Jurkat, Clone E6-1 (cell line): ENCODE data around the gene HECTD1. TPM values are rescaled to one million over a fixed set of nuclear protein-coding genes. Genes with fewer than 3 reads are reported as not detected.
"Not testable (repeated sequence)": the region's sequence is repeated elsewhere in the genome, so short reads cannot be mapped to it uniquely, and the experiment has no call there.

ENCODE experiments used
- DNase-seq: peaks from one replicate; pipeline ENCODE4 v3.0.0-alpha.2; 2011; ENCODE audit warnings: low read depth, low spot score
- H3K4me3 ChIP-seq: 2 replicates; pipeline ENCODE4 v1.5.1; 2011; ENCODE audit warnings: mild to moderate bottlenecking, low read length, control low read depth, moderate library complexity
- polyA plus RNA-seq: library from polyadenylated mRNA; unstranded; fragments of >200 nt; gene quantifications from one replicate; pipeline ENCODE4 v1.2.1, GENCODE V29; 2012; ENCODE audit warnings: missing spikeins; ENCODE audit not compliant: insufficient read length, insufficient read depth

Gene HECTD1
- polyA plus RNA-seq, result 56.5 TPM

DNA sequence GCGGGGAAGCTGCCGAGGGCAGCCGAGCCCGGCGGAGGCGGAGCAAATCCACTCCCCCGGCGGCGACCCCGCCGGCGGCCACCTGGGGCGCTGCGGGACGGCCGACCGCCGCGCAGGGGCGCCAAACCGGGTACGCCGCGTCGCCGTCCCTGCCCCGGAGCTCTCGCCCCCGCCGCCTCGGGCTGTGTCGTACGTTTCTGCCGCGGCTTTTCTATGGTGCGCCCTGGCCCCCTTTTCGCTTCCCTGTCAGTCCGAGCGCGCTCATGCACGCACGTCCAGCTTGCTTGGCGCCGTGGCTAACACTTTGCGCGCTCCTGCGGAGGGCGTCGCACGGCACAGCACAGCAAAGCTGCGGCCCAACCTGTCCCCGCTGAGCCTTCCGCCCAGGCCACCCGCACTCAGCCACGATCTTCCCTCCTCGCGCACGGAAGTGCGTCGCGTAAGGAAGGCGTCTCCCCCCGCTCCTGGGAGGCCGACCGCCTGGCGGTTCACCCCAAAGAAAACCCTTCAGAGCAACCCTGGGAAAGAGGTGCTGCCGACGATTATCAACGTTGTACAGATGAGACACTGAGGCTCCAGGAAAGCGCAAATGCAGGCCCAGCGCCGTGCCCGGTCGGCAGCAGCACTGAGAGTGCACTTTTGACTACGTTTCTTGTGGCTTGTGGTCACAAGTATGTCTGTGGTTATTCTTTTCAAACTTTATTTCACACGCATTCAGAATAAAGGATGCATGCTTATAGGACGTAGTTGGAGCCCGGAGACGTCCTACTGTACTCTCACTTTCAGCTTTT, at the start of gene HECTD1:
TSS of gene HECTD1 (minus strand) at position 39 of the 791 bp plus-strand sequence. CDS start 1,857 bp downstream, outside the sequence.
- DNase-seq, result peak; percentile 96
- H3K4me3 ChIP-seq, result peak within 1 kb of the TSS; percentile 76

DNA sequence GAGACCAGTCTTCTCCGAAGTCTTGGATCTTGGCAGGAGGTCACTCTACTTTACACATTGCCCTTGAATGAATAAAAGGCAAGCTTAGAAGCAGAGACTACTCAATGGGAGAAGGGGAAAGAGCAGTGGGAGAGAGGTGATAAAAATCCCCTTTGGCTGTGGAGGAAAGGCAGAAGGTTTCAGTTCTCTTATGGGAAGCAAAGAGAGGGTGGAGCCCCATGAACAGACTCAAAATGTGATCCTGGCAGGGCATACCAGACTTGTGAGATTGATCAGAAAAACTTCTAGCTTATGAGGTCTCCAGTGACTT, 49.6 kb upstream of the HECTD1 start:
- no peak overlapping the region for H3K4me3 ChIP-seq
- DNase-seq, result no peak

DNA sequence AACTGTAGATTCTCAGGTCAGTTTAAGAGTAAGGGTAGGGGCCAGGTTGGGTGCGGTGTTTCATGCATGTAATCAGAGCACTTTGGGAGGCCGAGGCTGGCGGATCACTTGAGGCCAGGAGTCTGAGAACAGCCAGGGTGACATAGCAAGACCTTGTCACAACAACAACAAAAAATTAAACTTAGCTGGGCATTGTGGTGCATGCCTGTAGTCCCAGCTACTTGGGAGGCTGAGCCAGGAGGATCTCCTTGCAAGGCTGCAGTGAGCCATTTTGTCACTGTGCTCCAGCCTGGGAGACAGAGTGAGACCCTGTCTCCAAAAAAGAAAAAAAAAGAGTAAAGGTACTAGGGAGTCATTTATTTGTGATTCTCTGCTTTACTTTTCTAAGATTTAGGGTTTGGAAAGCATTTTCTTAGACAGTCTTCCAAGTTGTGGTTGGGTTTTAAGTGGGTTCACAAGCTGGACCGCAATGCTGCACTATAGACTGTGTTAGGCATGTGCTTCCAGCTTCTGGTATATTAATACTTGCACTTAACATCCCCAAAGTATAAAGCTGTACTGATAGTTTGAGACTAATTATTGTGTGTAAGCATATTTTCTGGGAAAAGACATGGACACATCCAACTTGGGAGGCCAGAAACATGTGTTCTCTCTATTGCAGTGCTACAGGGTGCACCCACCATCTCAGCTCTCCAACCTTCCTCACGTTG, 49.1 kb upstream of the HECTD1 start:
- DNase-seq, result no peak
- no peak overlapping the region for H3K4me3 ChIP-seq

DNA sequence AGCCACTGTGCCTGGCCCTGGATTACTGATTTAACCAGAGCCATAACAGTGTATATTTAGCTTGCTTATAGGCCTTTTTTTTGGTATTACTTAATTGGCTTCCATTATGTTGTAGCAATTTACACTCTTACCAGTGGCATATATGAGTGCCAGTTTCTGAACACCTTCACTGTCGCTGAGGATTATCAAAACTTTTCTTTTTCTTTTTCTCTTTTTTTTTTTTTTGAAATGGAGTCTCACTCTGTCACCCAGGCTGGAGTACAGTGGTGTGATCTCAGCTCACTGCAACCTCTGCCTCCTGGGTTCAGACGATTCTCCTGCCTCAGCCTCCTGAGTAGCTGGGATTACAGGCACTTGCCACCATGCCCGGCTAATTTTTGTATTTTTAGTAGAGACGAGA, 48.3 kb upstream of the HECTD1 start:
- DNase-seq, H3K4me3 ChIP-seq: not testable (repeated sequence)

DNA sequence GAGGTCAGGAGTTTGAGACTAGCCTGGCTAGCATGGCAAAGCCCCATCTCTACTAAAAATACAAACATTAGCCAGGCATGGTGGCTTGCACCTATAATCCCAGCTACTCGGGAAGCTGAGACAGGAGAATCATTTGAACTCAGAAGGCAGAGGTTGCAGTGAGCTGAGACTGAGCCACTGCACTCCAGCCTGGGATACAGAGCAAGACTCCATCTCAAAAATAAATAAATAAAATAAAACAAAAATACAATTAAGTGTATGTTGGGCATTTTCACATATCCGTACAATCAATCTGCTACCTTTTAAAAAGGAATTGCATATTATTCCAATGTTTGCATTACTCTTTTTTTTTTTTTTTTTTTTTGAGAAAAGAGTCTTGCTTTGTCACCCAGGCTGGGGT, 47.7 kb upstream of the HECTD1 start:
- DNase-seq, result no peak
- no peak overlapping the region for H3K4me3 ChIP-seq

DNA sequence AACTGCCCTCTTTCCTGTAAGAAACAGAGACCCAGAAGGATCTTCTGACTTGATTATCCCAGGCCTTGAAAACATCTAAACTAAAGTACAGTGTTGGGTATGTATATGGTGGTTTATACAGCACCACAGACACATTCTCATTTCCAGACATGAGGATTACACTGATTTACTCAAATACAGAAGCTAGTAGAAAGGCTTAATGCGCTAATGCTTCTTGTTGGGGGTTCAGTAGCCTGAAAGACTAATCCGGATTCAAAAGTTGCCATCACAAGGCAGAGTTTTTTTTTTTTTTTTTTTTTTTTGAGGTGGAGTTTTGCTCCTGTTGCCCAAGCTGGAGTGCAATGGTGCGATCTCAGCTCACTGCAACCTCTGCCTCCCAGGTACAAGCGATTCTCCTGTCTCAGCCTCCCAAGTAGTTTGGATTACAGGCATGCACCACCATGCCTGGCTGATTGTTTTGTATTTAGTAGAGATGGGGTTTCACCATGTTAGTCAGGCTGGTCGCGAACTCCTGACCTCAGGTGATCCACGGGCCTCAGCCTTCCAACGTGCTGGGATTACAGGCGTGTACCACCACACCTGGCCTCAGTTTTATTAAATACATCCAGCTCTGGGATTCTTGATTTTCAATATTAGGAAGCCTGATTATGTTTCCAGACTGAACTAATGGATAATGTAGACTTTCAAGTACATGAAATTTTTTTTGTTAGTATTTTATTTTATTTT, 46.3 kb upstream of the HECTD1 start:
- DNase-seq, result no peak
- H3K4me3 ChIP-seq, result no peak overlapping the region

DNA sequence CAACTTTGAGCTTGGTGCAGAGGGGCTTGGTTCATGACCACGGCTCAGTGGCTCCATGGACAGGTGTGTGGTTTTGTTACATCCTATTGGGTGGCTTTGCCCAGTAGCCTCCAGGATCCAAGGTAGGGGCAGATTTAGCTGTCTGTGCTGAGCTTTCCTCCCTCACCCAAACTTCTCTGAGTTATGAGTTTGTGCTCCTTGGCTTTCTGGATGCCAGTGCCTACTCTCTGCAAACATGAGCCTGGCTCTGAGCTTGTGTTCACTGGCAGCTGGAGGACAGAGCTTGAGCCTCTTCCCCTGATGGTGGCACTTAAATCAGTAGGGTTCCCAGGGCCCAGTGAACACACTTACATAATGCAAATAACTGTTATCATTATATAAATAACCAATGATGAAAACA, 45.3 kb upstream of the HECTD1 start:
- no peak overlapping the region for H3K4me3 ChIP-seq
- DNase-seq, result no peak

DNA sequence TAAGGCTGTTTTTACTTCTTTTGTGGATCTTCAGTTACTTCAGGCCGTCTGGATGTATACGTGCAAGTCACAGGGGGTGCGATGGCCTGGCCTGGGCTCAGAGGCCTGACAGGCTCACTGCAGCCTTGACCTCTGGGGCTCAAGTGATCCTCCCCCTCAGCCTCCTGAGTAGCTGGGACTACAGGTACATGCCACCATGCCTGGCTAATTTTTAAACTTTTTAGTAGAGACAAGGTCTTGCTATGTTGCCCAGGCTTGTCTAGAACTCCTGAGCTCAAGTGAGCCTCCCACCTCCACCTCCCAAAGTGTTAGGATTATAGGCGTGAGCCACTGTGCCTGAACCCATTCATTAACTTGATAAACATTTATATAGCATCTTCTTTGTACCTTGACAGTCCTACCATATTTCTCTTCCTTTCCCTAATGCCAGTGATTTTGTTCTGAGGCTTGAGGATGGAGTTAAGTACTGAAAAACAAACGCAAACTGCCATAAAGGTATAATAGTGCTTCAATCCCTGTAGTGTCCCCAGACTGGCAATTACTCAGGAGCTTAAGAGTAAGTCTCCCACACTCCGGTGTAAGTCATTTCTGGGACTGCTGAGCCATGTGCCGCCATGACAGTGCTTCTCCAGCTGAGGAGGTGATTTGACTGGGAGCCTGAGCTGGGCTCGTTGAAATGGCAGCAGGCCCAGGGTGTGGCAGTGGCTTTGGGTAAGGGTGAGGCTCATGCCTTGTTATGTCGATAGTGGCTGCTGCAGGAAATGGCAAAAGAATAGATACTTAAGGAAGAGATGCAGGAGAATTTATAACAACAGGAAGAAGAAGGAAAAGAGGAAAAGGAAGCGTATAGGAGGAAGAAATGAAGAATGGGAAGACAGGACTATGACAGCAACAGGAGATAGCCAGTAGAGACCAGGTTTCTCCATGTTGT, 43.7 kb upstream of the HECTD1 start:
- no peak for DNase-seq
- no peak overlapping the region for H3K4me3 ChIP-seq

DNA sequence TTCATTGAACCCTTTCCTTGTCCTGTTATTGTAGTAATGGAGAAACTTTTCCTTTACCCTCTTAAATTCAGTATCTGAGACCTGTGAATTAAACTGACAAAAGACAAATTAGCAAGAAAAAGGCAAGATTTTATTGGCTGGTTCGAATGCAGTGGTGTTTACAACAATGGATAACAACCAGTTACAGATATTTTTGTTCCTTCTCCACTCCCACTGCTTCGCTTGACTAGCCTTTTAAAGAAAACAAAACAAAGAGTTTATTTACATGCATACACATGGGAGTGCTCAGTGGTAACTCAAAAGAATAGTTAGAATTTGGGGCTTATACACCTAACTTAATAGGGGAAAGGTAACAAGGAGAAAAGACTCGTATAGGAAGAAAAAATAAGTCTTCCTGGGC, 37.0 kb upstream of the HECTD1 start:
- H3K4me3 ChIP-seq, result no peak overlapping the region
- DNase-seq, result no peak

DNA sequence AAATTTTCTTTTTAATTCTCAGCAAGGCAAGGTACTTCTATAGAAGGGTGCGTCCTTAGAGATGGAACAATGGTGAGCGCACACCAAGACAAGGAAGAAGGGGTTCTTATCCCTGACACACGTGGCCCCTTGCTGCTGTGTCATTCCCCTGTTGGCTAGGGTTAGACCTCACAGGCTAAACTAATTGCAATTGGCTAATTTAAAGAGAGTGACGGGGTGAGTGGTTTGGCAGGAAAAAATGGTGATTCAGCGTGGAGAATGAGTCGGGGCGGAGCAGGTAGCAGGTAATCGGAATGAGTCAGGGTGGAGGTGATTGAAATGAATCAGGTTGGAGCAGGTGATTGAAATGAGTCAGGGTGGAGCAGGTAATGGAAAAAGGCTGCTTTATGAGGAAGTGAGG, 36.3 kb upstream of the HECTD1 start:
- no peak for DNase-seq
- no peak overlapping the region for H3K4me3 ChIP-seq

DNA sequence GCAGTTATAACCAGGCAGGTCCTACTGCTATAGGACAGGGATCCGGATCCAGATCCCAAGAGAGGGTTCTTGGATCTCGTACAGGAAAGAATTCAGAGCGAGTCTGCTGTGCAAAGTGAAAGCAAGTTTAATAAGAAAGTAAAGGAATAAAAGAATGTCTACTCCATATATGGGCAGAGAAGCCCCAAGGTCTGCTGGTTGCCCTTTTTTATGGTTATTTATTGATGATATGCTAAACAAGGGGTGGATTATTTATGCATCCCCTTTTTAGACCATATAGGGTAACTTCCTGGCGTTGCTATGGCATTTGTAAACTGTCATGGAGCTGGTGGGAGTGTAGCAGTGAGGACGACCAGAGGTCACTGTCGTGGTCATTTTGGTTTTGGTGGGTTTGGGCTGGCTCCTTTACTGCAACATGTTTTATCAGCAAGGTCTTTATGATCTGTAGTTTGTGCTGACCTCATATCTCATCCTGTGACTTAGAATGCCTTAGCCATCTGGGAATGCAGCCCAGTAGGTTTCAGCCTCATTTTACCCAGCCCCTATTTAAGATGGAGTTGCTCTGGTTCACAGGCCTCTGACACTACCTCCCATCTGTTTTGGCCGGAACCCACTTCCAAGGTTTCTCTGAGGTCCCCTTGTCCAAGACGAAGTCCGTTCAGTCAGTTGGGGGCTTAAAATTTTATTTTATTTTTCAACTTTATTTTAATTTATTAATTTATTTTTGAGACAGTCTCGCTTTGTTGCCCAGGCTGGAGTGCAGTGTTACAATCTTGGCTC, 34.8 kb upstream of the HECTD1 start:
- not testable (repeated sequence) for DNase-seq, H3K4me3 ChIP-seq

DNA sequence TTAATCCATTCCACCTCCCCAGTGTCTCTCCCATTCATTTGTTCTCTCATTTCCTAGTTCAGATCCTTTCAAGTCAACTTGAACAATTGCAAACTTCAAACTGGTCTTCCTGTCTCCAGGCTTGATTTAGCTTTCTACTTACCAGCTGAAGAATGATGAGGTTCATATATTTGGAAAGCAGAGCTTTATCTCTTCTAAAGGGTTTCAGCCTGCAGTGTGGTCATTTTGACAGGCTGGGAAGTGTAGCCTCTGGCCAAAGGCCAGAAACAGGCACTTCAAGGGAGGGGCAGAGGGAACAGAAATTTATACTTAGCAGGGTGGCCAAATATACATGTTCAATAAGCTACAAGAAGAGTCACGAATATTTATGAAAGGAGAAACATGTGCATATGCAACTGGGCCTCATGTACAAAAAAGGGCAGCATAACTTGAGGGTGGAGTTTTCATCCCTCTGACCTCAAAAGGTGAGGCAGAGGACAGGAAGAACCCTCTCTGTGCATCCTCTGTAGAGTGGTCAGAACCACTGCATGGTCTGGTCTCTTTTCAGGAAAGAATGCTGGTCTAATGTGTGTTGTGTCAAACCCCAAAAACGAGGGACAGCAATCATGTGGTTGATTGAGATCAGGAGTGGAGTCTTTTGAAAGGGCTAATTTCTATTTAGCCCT, 34.0 kb upstream of the HECTD1 start:
- H3K4me3 ChIP-seq, result no peak overlapping the region
- no peak for DNase-seq

DNA sequence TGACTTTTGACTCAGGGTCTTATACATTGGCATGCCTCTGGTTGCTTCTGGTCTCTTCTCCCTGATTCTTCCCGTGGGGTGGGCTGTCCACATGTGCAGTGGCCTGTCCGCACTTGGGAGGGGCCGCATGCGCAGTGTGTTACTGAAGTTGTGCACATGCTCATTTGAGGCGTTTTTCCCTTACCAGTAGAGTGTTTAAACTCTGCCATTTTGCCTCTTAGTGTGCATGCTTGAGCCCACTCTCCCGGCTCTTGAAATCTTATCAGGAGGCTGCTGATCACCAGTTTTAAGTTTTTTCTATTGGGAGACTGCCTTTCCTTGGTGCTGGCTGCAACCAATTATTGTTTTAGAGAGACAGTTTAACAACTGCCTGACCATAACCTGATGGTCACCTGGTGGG, 32.1 kb upstream of the HECTD1 start:
- DNase-seq, result no peak
- no peak overlapping the region for H3K4me3 ChIP-seq

DNA sequence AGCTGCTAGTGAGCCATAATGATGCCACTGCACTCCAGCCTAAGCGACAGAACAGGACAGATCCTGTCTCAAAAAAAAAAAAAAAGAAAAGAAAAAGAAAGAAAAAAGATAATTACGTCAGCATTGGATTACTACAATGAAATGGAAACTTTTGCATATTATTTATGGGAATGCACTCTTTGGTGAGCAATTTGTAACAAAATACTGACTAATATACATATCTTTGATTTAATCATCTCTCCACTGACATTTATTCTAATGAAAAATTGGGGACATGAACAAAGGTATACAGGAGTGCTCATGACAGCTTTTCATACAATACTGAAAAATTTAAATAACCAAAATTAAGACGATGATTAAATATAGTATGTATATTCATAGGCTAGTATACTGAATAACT, 27.9 kb upstream of the HECTD1 start:
- DNase-seq, result no peak
- no peak overlapping the region for H3K4me3 ChIP-seq

DNA sequence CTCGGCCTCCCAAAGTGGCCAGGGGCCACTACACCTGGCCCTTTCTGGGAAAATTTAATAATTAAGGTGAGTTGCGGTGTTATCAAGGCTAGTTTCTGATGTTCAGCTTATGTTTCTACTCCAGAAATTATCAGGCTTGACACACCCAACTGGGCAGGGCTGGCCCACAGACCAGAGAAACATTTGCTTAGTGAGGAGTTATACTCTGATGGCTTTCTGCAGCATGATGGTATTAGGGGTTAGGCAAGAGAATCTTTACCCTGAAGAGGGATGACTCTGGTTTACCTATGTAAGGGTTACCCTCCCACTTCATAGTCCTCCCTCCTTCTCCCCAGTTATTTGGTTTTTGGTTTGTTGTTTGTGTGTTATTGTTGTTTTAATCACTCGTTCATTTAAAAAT, 24.5 kb upstream of the HECTD1 start:
- no peak for DNase-seq
- no peak overlapping the region for H3K4me3 ChIP-seq

DNA sequence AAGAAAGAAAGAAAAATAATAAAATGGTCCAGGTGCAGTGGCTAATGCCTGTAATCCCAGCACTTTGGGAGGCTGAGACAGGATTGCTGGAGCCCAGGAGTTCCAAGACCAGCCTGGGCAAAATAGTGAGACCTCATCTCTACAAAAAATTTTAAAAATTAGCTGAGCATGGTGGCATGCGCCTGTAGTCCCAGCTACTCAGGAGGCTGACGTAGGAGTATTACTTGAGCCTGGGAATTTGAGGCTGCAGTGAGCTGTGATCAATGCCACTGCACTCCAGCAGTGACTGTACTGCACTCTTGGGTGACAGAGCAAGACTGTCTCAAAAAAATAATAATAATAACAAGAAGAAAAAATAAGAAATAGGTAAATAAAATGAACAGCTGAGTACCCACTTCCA, 23.7 kb upstream of the HECTD1 start:
- H3K4me3 ChIP-seq, DNase-seq: not testable (repeated sequence)

DNA sequence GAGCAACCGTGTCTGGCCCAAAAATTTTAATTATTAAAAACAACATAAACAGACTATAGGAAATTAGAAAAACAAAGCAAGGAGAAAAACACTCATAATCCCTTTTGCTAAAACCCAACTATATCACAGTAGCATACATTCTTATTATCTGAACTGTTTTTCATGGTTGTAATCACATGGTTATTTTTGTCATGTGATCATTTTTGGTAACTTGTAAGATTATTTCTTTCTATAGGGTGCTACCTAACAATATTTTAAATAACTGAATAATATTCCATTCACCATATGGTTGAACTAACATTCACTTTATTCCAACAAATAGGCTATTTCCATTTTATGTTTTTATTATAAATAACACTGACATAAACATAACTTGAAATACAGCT, 23.0 kb upstream of the HECTD1 start:
- H3K4me3 ChIP-seq, result no peak overlapping the region
- no peak for DNase-seq
